Activated naive CD8-positive, alpha-beta T cell treated with anti-CD3 and anti-CD28 coated beads, Interleukin-2, amount 50 U/mL, for 24 hours (primary cell): Measurements from ENCODE around the gene NDRG4.
A peak's percentile ranks its signal among the peaks of the same experiment; 100 is the strongest.

Experiments used
- ATAC-seq: fragments of 150-1000 bp; cut with Tn5 transposase; one replicate; pipeline ENCODE4 v1.10.0; 2021
- DNase-seq: peaks from one replicate; pipeline ENCODE4 v3.0.0; 2021
- H3K27ac Mint-ChIP-seq: one replicate; pipeline ENCODE4 v1.8.0; 2021; ENCODE audit warnings: mild to moderate bottlenecking, mixed read lengths
- H3K27me3 Mint-ChIP-seq: one replicate; pipeline ENCODE4 v1.8.0; 2021; ENCODE audit warnings: mixed read lengths
- H3K36me3 Mint-ChIP-seq: one replicate; pipeline ENCODE4 v1.8.0; 2021; ENCODE audit warnings: low read depth, mixed read lengths
- H3K4me1 Mint-ChIP-seq: one replicate; pipeline ENCODE4 v1.8.0; 2021; ENCODE audit warnings: mixed read lengths
- H3K4me3 Mint-ChIP-seq: one replicate; pipeline ENCODE4 v1.8.0; 2021; ENCODE audit warnings: mild to moderate bottlenecking, moderate library complexity, mixed read lengths
- H3K9me3 Mint-ChIP-seq: one replicate; pipeline ENCODE4 v1.8.0; 2021; ENCODE audit warnings: mixed read lengths

NDRG4 gene

GRCh38 chr16:58518980-58519368 is 19.0 kb downstream of the NDRG4 start:
- Mint-ChIP-seq H3K4me3 (no peak overlapping the region), H3K27ac (peak overlapping the region; percentile 80), H3K4me1 (peaks cover 39% of the 10 kb centered on the region), H3K9me3 (no peaks in the 10 kb centered on the region), H3K27me3 (no peaks in the 10 kb centered on the region), H3K36me3 (peaks cover 65% of the 10 kb centered on the region)
- DNase-seq (no peak), ATAC-seq (no peak)

- H3K27ac Mint-ChIP-seq = no peak overlapping the region
- peaks cover 70% of the 10 kb centered on the region for H3K36me3 Mint-ChIP-seq
- no peak for ATAC-seq
- DNase-seq = no peak
- no peaks in the 10 kb centered on the region for H3K27me3 Mint-ChIP-seq
- no peak overlapping the region for H3K4me3 Mint-ChIP-seq
- peaks cover 37% of the 10 kb centered on the region for H3K4me1 Mint-ChIP-seq
- H3K9me3 Mint-ChIP-seq = no peaks in the 10 kb centered on the region
Observed at GRCh38 chr16:58519707-58520106, 19.8 kb downstream of the NDRG4 start.

GRCh38 chr16:58530179-58530578 is 30.2 kb downstream of the NDRG4 start:
- no peak overlapping the region for H3K4me3 Mint-ChIP-seq
- no peaks in the 10 kb centered on the region for H3K4me1 Mint-ChIP-seq
- no peak for ATAC-seq
- no peaks in the 10 kb centered on the region for H3K9me3 Mint-ChIP-seq
- no peak overlapping the region for H3K27ac Mint-ChIP-seq
- no peaks in the 10 kb centered on the region for H3K27me3 Mint-ChIP-seq
- no peak for DNase-seq
- H3K36me3 Mint-ChIP-seq = peaks cover 74% of the 10 kb centered on the region

- Mint-ChIP-seq H3K27me3 (no peaks in the 10 kb centered on the region), H3K27ac (no peak overlapping the region), H3K36me3 (peaks cover 74% of the 10 kb centered on the region), H3K4me1 (no peaks in the 10 kb centered on the region), H3K4me3 (no peak overlapping the region), H3K9me3 (no peaks in the 10 kb centered on the region)
- ATAC-seq (no peak), DNase-seq (no peak)
Observed at GRCh38 chr16:58532414-58532813, 32.5 kb downstream of the NDRG4 start.

- Mint-ChIP-seq H3K27me3 (no peaks in the 10 kb centered on the region), H3K4me3 (no peak overlapping the region), H3K36me3 (peaks cover 80% of the 10 kb centered on the region), H3K9me3 (no peaks in the 10 kb centered on the region), H3K27ac (no peak overlapping the region), H3K4me1 (no peaks in the 10 kb centered on the region)
- DNase-seq (no peak), ATAC-seq (no peak)
Observed at GRCh38 chr16:58533751-58534470, 34.0 kb downstream of the NDRG4 start.

- H3K27me3 Mint-ChIP-seq = no peaks in the 10 kb centered on the region
- H3K4me3 Mint-ChIP-seq = no peak overlapping the region
- H3K4me1 Mint-ChIP-seq = no peaks in the 10 kb centered on the region
- H3K9me3 Mint-ChIP-seq = no peaks in the 10 kb centered on the region
- H3K27ac Mint-ChIP-seq = no peak overlapping the region
- no peak for DNase-seq
- ATAC-seq = no peak
- H3K36me3 Mint-ChIP-seq = peaks cover 82% of the 10 kb centered on the region
Observed at GRCh38 chr16:58535100-58535499, 35.2 kb downstream of the NDRG4 start.

- Mint-ChIP-seq H3K27me3 (no peaks in the 10 kb centered on the region), H3K4me1 (no peaks in the 10 kb centered on the region), H3K36me3 (peaks cover 79% of the 10 kb centered on the region), H3K4me3 (no peak overlapping the region), H3K27ac (no peak overlapping the region), H3K9me3 (no peaks in the 10 kb centered on the region)
- DNase-seq (no peak), ATAC-seq (no peak)
Observed at GRCh38 chr16:58536278-58536677, 36.3 kb downstream of the NDRG4 start.

GRCh38 chr16:58537124-58537906 is 37.4 kb downstream of the NDRG4 start:
- H3K4me1 Mint-ChIP-seq = no peaks in the 10 kb centered on the region
- ATAC-seq (no peak), DNase-seq (no peak)
- H3K4me3 Mint-ChIP-seq = no peak overlapping the region
- no peaks in the 10 kb centered on the region for H3K9me3 Mint-ChIP-seq
- H3K36me3 Mint-ChIP-seq = peaks cover 78% of the 10 kb centered on the region
- H3K27ac Mint-ChIP-seq = peak overlapping the region; percentile 56
- H3K27me3 Mint-ChIP-seq = no peaks in the 10 kb centered on the region

- no peak for DNase-seq
- Mint-ChIP-seq H3K36me3 (peaks cover 79% of the 10 kb centered on the region), H3K4me1 (no peaks in the 10 kb centered on the region), H3K9me3 (no peaks in the 10 kb centered on the region), H3K27ac (no peak overlapping the region), H3K4me3 (no peak overlapping the region), H3K27me3 (no peaks in the 10 kb centered on the region)
- no peak for ATAC-seq
Observed at GRCh38 chr16:58541711-58542110, 41.8 kb downstream of the NDRG4 start.

GRCh38 chr16:58542291-58542690 is 42.3 kb downstream of the NDRG4 start:
- no peak overlapping the region for H3K27ac Mint-ChIP-seq
- H3K36me3 Mint-ChIP-seq = peaks cover 80% of the 10 kb centered on the region
- no peak for DNase-seq
- H3K4me1 Mint-ChIP-seq = no peaks in the 10 kb centered on the region
- H3K27me3 Mint-ChIP-seq = no peaks in the 10 kb centered on the region
- no peak overlapping the region for H3K4me3 Mint-ChIP-seq
- no peaks in the 10 kb centered on the region for H3K9me3 Mint-ChIP-seq
- no peak for ATAC-seq

- no peak overlapping the region for H3K4me3 Mint-ChIP-seq
- H3K27ac Mint-ChIP-seq = no peak overlapping the region
- DNase-seq (no peak), ATAC-seq (no peak)
- H3K9me3 Mint-ChIP-seq = no peaks in the 10 kb centered on the region
- no peaks in the 10 kb centered on the region for H3K27me3 Mint-ChIP-seq
- H3K36me3 Mint-ChIP-seq = peaks cover 73% of the 10 kb centered on the region
- no peaks in the 10 kb centered on the region for H3K4me1 Mint-ChIP-seq
Observed at GRCh38 chr16:58543685-58544084, 43.7 kb downstream of the NDRG4 start.

- H3K36me3 Mint-ChIP-seq = peaks cover 63% of the 10 kb centered on the region
Observed at GRCh38 chr16:58548378-58548777, 48.4 kb downstream of the NDRG4 start.

GRCh38 chr16:58551496-58551895 is 51.6 kb downstream of the NDRG4 start:
- DNase-seq (no peak), ATAC-seq (no peak)
- Mint-ChIP-seq H3K27me3 (no peaks in the 10 kb centered on the region), H3K4me3 (no peak overlapping the region), H3K9me3 (no peaks in the 10 kb centered on the region), H3K27ac (no peak overlapping the region), H3K36me3 (peaks cover 62% of the 10 kb centered on the region), H3K4me1 (no peaks in the 10 kb centered on the region)

More at GRCh38 chr16:58548378-58548777, 48.4 kb downstream of the NDRG4 start:
- Mint-ChIP-seq H3K4me1 (no peaks in the 10 kb centered on the region), H3K9me3 (no peaks in the 10 kb centered on the region), H3K27me3 (no peaks in the 10 kb centered on the region), H3K27ac (no peak overlapping the region), H3K4me3 (no peak overlapping the region)
- ATAC-seq (no peak), DNase-seq (no peak)

GRCh38 chr16:58556678-58557077 is 56.7 kb downstream of the NDRG4 start:
- Mint-ChIP-seq H3K27me3 (no peaks in the 10 kb centered on the region), H3K36me3 (peaks cover 57% of the 10 kb centered on the region)

More at GRCh38 chr16:58556678-58557077, 56.7 kb downstream of the NDRG4 start:
- Mint-ChIP-seq H3K4me3 (no peak overlapping the region), H3K9me3 (no peaks in the 10 kb centered on the region), H3K4me1 (no peaks in the 10 kb centered on the region), H3K27ac (no peak overlapping the region)
- ATAC-seq = no peak
- DNase-seq = no peak
